ENCODE results near the gene ERN1.

ERN1 gene

GRCh38 chr17:64083093-64083492, 46.9 kb downstream of the ERN1 start:
- no peak for DNase-seq

- no peak for DNase-seq
Measured at GRCh38 chr17:64081802-64082799, 47.8 kb downstream of the ERN1 start.

- DNase-seq = no peak
Measured at GRCh38 chr17:64080174-64080618, 49.7 kb downstream of the ERN1 start.

- DNase-seq = no peak
Measured at GRCh38 chr17:64077379-64077778, 52.6 kb downstream of the ERN1 start.

DNA sequence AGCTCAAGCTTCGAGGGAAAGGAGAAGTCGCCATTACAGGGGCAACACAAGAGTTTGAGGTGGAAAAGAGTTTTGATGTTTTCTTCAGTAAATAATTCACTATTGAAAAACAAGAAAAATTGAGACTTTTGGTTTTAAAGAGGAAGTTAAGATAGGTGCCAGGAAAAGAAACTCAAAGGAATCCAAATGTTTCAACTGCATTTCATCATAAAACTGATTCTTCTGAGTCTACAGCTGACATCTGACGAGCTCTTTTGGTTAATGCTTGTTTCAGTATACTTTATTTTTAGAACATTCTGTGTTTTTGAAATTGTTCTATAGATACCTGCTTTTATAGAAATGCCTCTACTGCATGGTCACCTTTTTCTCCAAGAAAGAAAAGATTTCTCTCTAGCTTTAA, 54.0 kb downstream of the ERN1 start:
- no peak for DNase-seq

DNA sequence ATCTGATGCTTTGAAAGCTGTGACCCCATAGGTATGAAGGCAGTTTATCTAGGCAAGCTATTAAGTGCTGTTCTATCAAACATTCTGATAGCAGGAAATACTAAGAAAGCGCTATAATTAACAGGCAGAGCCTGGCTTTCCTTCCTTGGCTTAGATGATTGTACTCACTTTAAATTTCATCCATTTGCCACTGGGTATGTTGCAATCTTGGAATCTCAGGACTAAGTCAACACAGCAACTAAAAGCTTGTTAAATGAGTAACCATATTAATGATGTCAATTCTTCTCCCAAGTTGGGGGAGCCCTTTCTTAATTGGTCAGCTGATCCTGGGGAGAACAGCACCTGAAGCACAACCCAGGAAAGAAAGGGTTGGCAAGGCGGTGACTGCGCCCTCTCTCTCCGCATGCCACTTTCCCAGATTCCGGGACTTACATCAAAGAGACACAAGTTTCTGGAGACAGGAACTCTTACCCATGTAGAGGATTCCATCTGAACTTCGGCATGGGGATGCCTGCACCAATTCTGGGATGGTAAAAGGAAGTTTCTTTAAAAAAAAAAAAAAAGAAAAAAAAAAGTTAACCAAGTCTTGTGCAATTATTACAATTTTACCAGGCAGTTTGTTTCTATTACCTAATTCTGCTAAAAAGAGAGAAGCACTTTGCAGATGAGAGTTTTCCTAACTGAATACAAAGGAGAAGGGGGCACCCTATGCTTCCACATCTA, 55.1 kb downstream of the ERN1 start:
- no peak for DNase-seq

GRCh38 chr17:64073771-64074703, 55.9 kb downstream of the ERN1 start:
- DNase-seq = no peak

- no peak for DNase-seq
Measured at GRCh38 chr17:64071111-64071510, 58.8 kb downstream of the ERN1 start.

DNA sequence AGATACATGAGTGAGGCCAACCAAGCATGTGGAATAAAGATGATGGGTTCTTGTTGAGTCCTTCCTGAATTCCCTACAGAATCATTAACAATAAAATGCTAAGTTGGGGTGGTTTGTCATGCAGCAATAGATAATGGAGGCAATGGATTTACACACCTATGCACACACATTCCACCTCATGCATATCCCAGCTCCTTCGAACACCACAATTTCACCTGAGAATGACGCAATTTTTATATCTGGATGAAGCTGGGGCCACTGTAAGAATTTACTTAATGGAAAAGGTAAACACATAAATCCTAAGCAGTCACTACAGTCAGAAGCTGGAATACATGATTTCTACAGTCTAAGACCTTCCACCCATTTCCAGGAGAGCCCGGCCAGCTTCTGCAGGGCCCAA, 59.7 kb downstream of the ERN1 start:
- no peak for DNase-seq

- no peak for DNase-seq
Measured at GRCh38 chr17:64069143-64069542, 60.8 kb downstream of the ERN1 start.

- no peak for DNase-seq
Measured at GRCh38 chr17:64067657-64068056, 62.3 kb downstream of the ERN1 start.

GRCh38 chr17:64066716-64067115, 63.2 kb downstream of the ERN1 start:
- no peak for DNase-seq

DNA sequence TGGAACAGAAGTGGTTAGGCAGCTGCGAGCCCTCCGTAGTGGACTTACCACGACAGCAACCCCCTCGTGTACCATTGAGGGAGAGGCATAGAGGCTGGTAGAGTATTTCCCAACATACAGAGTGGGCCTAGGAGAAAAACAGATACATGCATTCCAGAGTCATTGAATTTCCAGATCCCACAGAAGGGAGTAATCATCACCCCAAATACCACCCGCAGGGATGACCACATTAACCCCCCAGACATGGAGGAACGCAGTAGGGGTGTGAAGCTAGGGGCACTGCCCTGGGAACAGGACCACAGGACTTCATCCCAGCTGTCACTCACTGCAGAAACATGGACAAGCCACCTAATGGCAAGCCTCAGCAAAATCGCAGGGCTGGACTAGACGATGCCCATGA, 64.8 kb downstream of the ERN1 start:
- no peak for DNase-seq

- DNase-seq = no peak
Measured at GRCh38 chr17:64064331-64064730, 65.6 kb downstream of the ERN1 start.

GRCh38 chr17:64063766-64064224, 66.1 kb downstream of the ERN1 start:
- no peak for DNase-seq

- DNase-seq = no peak
Measured at GRCh38 chr17:64063088-64063487, 66.9 kb downstream of the ERN1 start.

GRCh38 chr17:64061178-64061898, 68.6 kb downstream of the ERN1 start:
- DNase-seq = no peak

GRCh38 chr17:64060331-64060730, 69.6 kb downstream of the ERN1 start:
- DNase-seq = no peak

GRCh38 chr17:64059756-64060155, 70.2 kb downstream of the ERN1 start:
- DNase-seq = no peak

DNA sequence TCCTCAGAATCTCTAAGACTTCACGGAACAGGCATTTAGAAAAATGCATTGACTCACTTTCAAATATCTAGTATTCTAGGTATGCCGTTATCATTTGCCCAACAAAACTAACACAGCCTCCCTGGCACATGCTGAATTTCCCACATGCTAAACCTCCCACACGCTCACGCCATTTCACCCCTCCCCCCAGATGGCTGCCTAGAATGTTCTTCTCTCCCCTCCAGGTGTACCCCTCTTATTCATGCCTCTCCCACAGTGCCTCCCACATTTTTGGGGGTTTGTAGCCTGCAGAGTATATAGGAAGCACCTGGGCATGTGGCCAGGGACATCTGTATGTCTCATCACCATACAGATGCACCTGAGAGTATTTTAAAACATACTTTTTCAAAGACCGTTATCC, 71.3 kb downstream of the ERN1 start:
- DNase-seq = no peak

- DNase-seq = no peak
Measured at GRCh38 chr17:64057701-64058263, 72.2 kb downstream of the ERN1 start.

All from hippocampal formation (tissue), 2 donors.